ENCODE measurements around the gene NAT14.

NAT14 gene

GRCh38 chr19:55484593-55485438 lies at the start of gene NAT14:
Gene NAT14, plus strand, starts transcription at chr19:55485188. Its CDS starts 521 bp downstream, at chr19:55485709.
- TF ChIP-seq CREB1 (IDR thresholded peaks at IDR 0.05; ENCODE audit: low read depth) (peak; percentile 73; the same call in 1 of the 2 replicates), RAD21 (IDR thresholded peaks at IDR 0.05; ENCODE audit: low read depth) (no peak), EP300 (IDR thresholded peaks at IDR 0.05; ENCODE audit: borderline replicate concordance) (no peak), TEAD4 (IDR thresholded peaks at IDR 0.05) (no peak), ZBTB7A (IDR thresholded peaks at IDR 0.05; ENCODE audit: low read depth) (peak; percentile 89)

GRCh38 chr19:55436847-55437246 lies 48.1 kb upstream of the NAT14 start:
- TF ChIP-seq FOXM1 (IDR thresholded peaks at IDR 0.05; ENCODE audit: borderline replicate concordance, low read depth) (no peak), RAD21 (IDR thresholded peaks at IDR 0.05; ENCODE audit: low read depth) (no peak), USF1 (IDR thresholded peaks at IDR 0.05) (peak; percentile 48; the same call in 1 of the 2 replicates), CREB1 (IDR thresholded peaks at IDR 0.05; ENCODE audit: low read depth) (no peak), CEBPB (IDR thresholded peaks at IDR 0.05) (no peak), NFIC (IDR thresholded peaks at IDR 0.05) (no peak), EGR1 (IDR thresholded peaks at IDR 0.05) (no peak), TCF12 (IDR thresholded peaks at IDR 0.05; ENCODE audit: low read depth) (no peak)

GRCh38 chr19:55437410-55437809 lies 47.6 kb upstream of the NAT14 start:
- TF ChIP-seq MAX (IDR thresholded peaks at IDR 0.05): peak; percentile 55; the same call in 1 of the 2 replicates
- TF ChIP-seq REST (IDR thresholded peaks at IDR 0.05; ENCODE audit: low read depth): peak; percentile 98
- TF ChIP-seq EP300 (IDR thresholded peaks at IDR 0.05; ENCODE audit: borderline replicate concordance): no peak
- TF ChIP-seq CREB1 (IDR thresholded peaks at IDR 0.05; ENCODE audit: low read depth): no peak

GRCh38 chr19:55439052-55439451 lies 45.9 kb upstream of the NAT14 start:
- no peak for TF ChIP-seq RAD21 (IDR thresholded peaks at IDR 0.05; ENCODE audit: low read depth)
- TF ChIP-seq CEBPB (IDR thresholded peaks at IDR 0.05): no peak
- no peak for TF ChIP-seq FOXM1 (IDR thresholded peaks at IDR 0.05; ENCODE audit: borderline replicate concordance, low read depth)
- no peak for TF ChIP-seq NFIC (IDR thresholded peaks at IDR 0.05)
- no peak for TF ChIP-seq MAX (IDR thresholded peaks at IDR 0.05)
- TF ChIP-seq TAF1 (IDR thresholded peaks at IDR 0.05; ENCODE audit: low read depth): no peak
- no peak for TF ChIP-seq TCF12 (IDR thresholded peaks at IDR 0.05; ENCODE audit: low read depth)
- no peak for TF ChIP-seq REST (IDR thresholded peaks at IDR 0.05; ENCODE audit: low read depth)
- TF ChIP-seq TEAD4 (IDR thresholded peaks at IDR 0.05): no peak
- TF ChIP-seq ZBTB7A (IDR thresholded peaks at IDR 0.05; ENCODE audit: low read depth): no peak
- no peak for TF ChIP-seq YY1 (IDR thresholded peaks at IDR 0.05; ENCODE audit: low read depth)
- TF ChIP-seq CREB1 (IDR thresholded peaks at IDR 0.05; ENCODE audit: low read depth): no peak
- no peak for TF ChIP-seq EP300 (IDR thresholded peaks at IDR 0.05; ENCODE audit: borderline replicate concordance)
- no peak for TF ChIP-seq EGR1 (IDR thresholded peaks at IDR 0.05)

GRCh38 chr19:55440411-55441105 lies 44.4 kb upstream of the NAT14 start:
- TF ChIP-seq YY1 (IDR thresholded peaks at IDR 0.05; ENCODE audit: low read depth) (no peak), ZBTB7A (IDR thresholded peaks at IDR 0.05; ENCODE audit: low read depth) (no peak), REST (IDR thresholded peaks at IDR 0.05; ENCODE audit: low read depth) (no peak), CREB1 (IDR thresholded peaks at IDR 0.05; ENCODE audit: low read depth) (no peak), CEBPB (IDR thresholded peaks at IDR 0.05) (no peak), TCF12 (IDR thresholded peaks at IDR 0.05; ENCODE audit: low read depth) (no peak), TEAD4 (IDR thresholded peaks at IDR 0.05) (no peak), USF1 (IDR thresholded peaks at IDR 0.05) (no peak), MAX (IDR thresholded peaks at IDR 0.05) (no peak), NFIC (IDR thresholded peaks at IDR 0.05) (no peak)

All from Ishikawa (cell line).